ENCODE results near the gene TMEM132E.

DNA sequence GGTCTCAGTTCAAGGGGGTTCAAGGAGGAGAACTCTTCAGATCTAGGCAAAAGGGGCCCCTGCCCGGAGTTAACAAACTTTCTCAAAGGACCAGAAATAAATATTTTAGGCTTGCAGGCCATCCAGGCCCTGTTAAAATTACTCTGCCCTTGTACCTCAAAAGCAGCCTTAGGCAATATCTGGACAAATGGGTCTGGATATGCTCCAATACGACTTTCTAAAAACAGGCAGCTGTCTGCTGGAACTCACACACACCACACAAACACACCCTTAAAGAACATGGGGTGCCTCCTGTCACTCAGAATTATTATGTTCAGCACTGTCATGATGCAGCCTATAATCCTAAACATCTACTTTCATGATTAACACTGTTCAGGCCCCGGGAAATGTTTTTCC is 75.5 kb downstream of the TMEM132E start:
- TF ChIP-seq POLR2AphosphoS5 (IDR thresholded peaks at IDR 0.05; ENCODE audit: low read depth) (no peak), CTCF (IDR thresholded peaks at IDR 0.05; ENCODE audit: insufficient read depth, low read length) (no peak), GABPA (IDR thresholded peaks at IDR 0.05; ENCODE audit: low read depth) (no peak)

All from HL-60 (cell line).